Omental fat pad (tissue), 4 donors: ENCODE results near the gene LNPEP. TPM values are rescaled to one million over a fixed set of nuclear protein-coding genes. Genes with fewer than 3 reads are reported as not detected.

Experiments
- ATAC-seq: fragments of 150-250 bp; one replicate; pipeline ENCODE4 v1.9.1; 2016; ENCODE audit warnings: mild to moderate bottlenecking, moderate library complexity; ENCODE audit not compliant: low FRiP score
- DNase-seq: peaks from one replicate; pipeline ENCODE4 v3.0.0-alpha.2; 2019; ENCODE audit warnings: low spot score
- total RNA-seq, 4 donors: library from RNA; depleted of rRNA; stranded (reverse); fragments of >200 nt; gene quantifications; one replicate each; pipeline ENCODE4 v1.1.0, GENCODE V29; 2016
- TF ChIP-seq, protein P1 (sequence below), 3 donors: fragments of 450-650 bp; IDR thresholded peaks; one replicate each; pipeline ENCODE4 v1.5.1; 2016 to 2017; ENCODE audit warnings: antibody characterized with exemption in 3 of 3, mild to moderate bottlenecking in 3 of 3, moderate library complexity in 2 of 3

The LNPEP gene
- total RNA-seq, 4 donors from 2014 or later, result 51.4 to 155 (median 62.8) TPM

DNA sequence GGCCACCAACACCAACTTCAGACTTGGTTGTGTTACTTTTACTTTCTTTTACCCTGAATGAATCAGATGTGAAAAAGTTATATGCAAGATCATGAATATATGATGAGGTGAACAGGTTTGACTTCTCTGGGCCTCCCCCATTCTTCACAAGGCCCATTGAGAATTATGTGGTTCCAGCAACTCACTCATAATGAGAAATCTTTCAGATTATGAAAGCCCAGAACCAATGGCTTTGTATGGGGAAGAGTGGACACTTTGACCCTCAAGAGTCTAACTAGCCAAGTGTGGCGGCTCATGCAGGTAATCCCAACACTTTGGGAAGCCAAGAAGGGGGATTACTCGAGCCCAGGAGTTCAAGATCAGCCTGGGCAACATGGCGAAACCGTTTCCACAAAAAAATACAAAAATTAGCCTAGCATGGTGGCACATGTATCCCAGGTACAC is 16.1 kb upstream of the LNPEP start:
- no peak for DNase-seq
- ATAC-seq, result no peak

DNA sequence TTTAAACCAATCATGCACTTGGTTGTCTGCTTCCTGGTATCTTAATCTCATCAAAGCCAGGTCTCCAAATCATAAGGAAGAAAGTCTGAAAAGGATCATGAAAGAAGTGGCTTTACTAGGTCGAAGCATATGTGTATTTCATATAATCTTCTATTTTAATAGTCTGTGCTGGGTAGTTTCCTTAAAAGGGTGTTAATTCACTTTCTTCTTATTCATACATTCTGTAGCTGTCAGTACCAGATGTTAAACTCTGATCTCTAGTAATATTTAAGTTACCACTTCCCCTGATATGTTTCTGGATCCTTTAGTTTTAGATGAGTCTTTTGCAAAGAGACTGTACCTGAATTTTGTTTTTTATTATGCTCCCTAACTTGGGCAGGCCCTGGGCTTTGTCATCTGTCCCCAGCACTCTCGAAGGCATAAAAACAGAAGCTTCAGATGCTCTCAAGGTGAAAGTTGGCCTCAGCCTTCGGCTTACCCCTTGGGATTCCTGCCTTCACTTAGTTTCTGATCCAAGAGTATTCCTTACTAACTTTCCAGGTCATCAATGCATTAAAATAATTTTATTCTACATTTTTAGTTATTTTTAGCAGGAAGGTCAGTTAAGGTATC is 15.0 kb upstream of the LNPEP start:
- ATAC-seq, result no peak
- TF ChIP-seq, protein P1, sequence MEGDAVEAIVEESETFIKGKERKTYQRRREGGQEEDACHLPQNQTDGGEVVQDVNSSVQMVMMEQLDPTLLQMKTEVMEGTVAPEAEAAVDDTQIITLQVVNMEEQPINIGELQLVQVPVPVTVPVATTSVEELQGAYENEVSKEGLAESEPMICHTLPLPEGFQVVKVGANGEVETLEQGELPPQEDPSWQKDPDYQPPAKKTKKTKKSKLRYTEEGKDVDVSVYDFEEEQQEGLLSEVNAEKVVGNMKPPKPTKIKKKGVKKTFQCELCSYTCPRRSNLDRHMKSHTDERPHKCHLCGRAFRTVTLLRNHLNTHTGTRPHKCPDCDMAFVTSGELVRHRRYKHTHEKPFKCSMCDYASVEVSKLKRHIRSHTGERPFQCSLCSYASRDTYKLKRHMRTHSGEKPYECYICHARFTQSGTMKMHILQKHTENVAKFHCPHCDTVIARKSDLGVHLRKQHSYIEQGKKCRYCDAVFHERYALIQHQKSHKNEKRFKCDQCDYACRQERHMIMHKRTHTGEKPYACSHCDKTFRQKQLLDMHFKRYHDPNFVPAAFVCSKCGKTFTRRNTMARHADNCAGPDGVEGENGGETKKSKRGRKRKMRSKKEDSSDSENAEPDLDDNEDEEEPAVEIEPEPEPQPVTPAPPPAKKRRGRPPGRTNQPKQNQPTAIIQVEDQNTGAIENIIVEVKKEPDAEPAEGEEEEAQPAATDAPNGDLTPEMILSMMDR (IDR thresholded peaks at IDR 0.05), result no peak
- no peak for DNase-seq

More for the DNA sequence above, 16.1 kb upstream of the LNPEP start:
- TF ChIP-seq, protein P1 (IDR thresholded peaks at IDR 0.05), result no peak

DNA sequence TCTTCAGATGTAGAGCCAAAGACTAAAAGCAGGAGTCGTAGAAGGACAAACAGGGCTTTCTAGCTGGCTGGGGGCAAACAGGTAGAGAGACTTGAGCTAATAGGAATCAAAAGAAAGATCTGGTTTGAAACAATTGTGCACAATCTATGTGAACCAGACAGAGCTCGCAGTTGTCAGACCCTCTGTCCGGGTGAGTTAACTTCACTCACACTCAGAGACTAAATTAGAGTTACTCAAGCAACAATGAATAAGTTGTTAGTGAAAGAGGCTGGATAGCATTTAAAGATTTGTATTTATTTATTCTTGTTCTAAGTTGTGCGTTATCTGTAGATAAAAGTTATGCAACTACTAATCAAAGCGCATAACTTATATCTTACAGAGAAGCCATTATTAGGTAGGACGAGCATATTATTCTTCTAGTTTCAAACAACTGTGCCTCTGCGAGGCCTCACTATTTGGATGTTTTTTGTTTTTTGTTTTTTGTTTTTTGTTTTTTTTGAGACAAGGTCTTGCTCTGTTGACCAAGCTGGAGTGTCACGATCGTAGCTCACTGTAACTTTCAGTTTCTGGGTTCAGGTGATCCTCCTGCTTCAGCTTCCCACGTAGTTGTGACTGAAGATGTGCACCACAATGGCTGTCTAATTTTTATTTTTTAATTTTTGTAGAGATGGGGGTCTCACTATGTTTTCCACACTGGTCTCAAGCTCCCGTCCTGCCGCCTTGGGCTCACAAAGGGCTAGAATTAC is 13.2 kb upstream of the LNPEP start:
- TF ChIP-seq, protein P1 (IDR thresholded peaks at IDR 0.05), result no peak

DNA sequence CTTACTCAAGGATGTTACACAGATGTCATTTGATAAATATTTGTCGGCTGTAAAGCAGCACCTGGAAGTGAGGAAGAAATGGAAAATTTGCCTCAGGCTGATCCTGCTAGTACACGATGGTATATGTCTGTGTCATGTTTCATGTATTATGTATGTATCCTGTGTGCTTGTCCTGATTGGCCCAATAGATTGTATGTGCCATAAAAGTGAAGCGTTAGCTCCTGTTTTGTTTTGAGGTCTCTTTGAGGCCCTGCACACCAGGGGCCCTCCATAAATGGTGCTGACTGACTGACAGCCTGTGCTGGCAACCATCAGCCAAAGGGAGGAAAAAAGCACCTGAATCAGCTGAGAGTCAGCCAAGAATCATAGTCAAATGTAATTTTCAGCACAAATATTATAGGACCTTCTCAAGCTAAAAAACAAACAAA is 11.8 kb upstream of the LNPEP start:
- TF ChIP-seq, protein P1 (IDR thresholded peaks at IDR 0.05), result no peak
- no peak for ATAC-seq
- no peak for DNase-seq

More for the DNA sequence above, 13.2 kb upstream of the LNPEP start:
- DNase-seq (no peak), ATAC-seq (no peak)

DNA sequence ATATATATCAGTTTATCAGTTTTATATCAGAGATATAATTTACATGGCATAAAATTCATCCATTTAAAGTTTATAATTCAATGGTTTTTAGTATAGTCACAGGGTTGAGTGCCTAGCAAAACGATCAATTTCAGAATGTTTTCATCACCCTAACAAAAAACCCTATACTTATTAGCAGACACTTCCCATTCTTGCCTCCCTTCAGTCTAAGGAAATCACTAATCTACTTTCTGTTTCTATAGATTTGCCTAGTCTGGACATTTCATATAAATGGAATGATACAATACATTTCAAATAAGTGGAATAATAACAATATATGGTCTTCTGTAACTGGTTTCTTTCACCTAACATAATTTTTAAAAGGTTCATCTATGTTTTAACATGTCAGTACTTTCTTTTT is 9.6 kb upstream of the LNPEP start:
- no peak for ATAC-seq
- DNase-seq, result no peak
- TF ChIP-seq, protein P1 (IDR thresholded peaks at IDR 0.05), result no peak

DNA sequence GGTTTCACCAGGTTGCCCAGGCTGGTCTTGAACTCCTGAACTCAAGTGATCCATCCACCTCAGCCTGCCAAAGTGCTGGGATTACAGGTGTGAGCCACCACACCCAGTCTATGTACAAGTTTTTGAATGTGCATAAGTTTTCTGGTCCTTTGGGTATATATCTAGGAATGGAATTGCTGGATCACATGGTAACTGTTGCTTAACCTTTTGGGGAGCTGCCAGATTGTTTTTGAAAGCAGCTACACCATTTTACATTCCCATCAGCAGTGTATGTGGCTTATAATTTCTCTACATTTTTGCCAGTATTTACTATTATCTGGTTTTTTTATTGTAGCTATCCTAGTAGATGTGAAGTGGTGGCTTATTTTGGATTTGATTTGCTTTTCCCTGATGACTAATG is 8.9 kb upstream of the LNPEP start:
- ATAC-seq (no peak), DNase-seq (no peak)
- TF ChIP-seq, protein P1 (IDR thresholded peaks at IDR 0.05), result no peak
